Lung (tissue), 12 donors: Measurements from ENCODE around the gene DERA. TPM values are rescaled to one million over a fixed set of nuclear protein-coding genes. Genes with fewer than 3 reads are reported as not detected.

Experiments
- ATAC-seq: fragments of 200-7000 bp; cut with Tn5 transposase; one replicate; pipeline ENCODE4 v1.9.1; 2020; ENCODE audit warnings: moderate number of reproducible peaks; ENCODE audit not compliant: insufficient read depth, low FRiP score
- DNase-seq, 3 donors: peaks; one replicate each; pipeline ENCODE4 v3.0.0-alpha.2; 2013 to 2017
- H3K27ac ChIP-seq, 2 donors: one replicate each; pipeline ENCODE4 v1.5.1; 2013; ENCODE audit warnings: mild to moderate bottlenecking in 2 of 2, moderate library complexity in 2 of 2, control low read depth in 1 of 2, inconsistent platforms in 1 of 2, low read depth in 1 of 2, low read length in 1 of 2
- H3K27me3 ChIP-seq, 3 donors: one replicate each; pipeline ENCODE4 v1.5.1; 2013; ENCODE audit warnings: low read length in 2 of 3; ENCODE audit not compliant: control insufficient read depth in 3 of 3, insufficient read depth in 3 of 3
- H3K36me3 ChIP-seq, 4 donors: one replicate each; pipeline ENCODE4 v1.5.1; 2013; ENCODE audit warnings: low read length in 4 of 4, mild to moderate bottlenecking in 1 of 4, moderate library complexity in 1 of 4; ENCODE audit not compliant: control insufficient read depth in 4 of 4, insufficient read depth in 4 of 4
- H3K4me1 ChIP-seq, 5 donors: one replicate each; pipeline ENCODE4 v1.5.1; 2013; ENCODE audit warnings: low read length in 5 of 5, mild to moderate bottlenecking in 2 of 5, moderate library complexity in 1 of 5; ENCODE audit not compliant: control insufficient read depth in 5 of 5, insufficient read depth in 5 of 5
- H3K4me3 ChIP-seq: one replicate; pipeline ENCODE4 v1.5.1; 2013; ENCODE audit warnings: mild to moderate bottlenecking, control low read depth, moderate library complexity
- H3K9ac ChIP-seq, 2 donors: one replicate each; pipeline ENCODE4 v1.5.1; 2013; ENCODE audit warnings: low read length in 2 of 2, control low read depth in 1 of 2; ENCODE audit not compliant: insufficient read depth in 1 of 2
- H3K9me3 ChIP-seq, 4 donors: one replicate each; pipeline ENCODE4 v1.5.1; 2013; ENCODE audit warnings: low read length in 3 of 4, mild to moderate bottlenecking in 1 of 4, moderate library complexity in 1 of 4; ENCODE audit not compliant: control insufficient read depth in 4 of 4, insufficient read depth in 3 of 4
- WGBS, 2 donors: extraction: QIAGEN DNeasy Blood & Tissue Kit; methylation state at CpG; one replicate each; pipeline ENCODE4 v1.1.7; 2013; 5-methylcytosine and 5-hydroxymethylcytosine counted together
- polyA plus RNA-seq, 2 donors: library from polyadenylated mRNA; stranded (reverse); fragments of 200-250 nt; gene quantifications; one replicate each; pipeline ENCODE4 v1.2.1, GENCODE V29; 2013
- total RNA-seq, 2 donors: library from RNA; depleted of rRNA in 1 of 2; stranded (reverse); fragments of >200 nt in 1 of 2; gene quantifications; one replicate each; pipeline ENCODE4 v1.2.1, GENCODE V29; 2014 to 2021
- TF ChIP-seq, protein P1 (sequence below): IDR thresholded peaks from 2 replicates; pipeline ENCODE4 v1.5.1; 2012; ENCODE audit warnings: mild to moderate bottlenecking; ENCODE audit errors: control extremely low read depth, extremely low read depth
- donor health status: control.
- donor health status: control.
- donor health status: Bipolar disorder and iron deficiency.
- donor health status: healthy.
- donor health status: DM: yes; HTN: yes; CAD: no.

DERA gene
- total and polyA plus RNA-seq, 4 donors = 31.0 to 44.2 (median 34.8) TPM

DNA sequence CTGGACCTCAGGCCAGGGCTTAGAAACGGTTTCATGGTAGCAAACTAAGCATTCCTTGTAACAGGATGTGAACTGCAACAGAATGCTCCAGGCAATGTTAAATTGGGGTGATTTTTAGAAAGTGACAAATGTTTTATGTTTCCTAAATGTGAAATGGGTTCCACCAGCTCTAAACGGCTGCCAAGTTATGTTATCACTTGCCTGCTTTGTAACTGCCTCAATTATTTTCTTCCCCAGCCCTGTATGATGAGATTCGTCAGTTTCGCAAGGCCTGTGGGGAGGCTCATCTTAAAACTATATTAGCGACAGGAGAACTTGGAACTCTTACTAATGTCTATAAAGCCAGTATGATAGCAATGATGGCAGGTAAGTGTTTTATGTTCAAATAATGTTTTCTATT is 70.9 kb downstream of the DERA start:
- TF ChIP-seq, protein P1, sequence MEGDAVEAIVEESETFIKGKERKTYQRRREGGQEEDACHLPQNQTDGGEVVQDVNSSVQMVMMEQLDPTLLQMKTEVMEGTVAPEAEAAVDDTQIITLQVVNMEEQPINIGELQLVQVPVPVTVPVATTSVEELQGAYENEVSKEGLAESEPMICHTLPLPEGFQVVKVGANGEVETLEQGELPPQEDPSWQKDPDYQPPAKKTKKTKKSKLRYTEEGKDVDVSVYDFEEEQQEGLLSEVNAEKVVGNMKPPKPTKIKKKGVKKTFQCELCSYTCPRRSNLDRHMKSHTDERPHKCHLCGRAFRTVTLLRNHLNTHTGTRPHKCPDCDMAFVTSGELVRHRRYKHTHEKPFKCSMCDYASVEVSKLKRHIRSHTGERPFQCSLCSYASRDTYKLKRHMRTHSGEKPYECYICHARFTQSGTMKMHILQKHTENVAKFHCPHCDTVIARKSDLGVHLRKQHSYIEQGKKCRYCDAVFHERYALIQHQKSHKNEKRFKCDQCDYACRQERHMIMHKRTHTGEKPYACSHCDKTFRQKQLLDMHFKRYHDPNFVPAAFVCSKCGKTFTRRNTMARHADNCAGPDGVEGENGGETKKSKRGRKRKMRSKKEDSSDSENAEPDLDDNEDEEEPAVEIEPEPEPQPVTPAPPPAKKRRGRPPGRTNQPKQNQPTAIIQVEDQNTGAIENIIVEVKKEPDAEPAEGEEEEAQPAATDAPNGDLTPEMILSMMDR = no peak
- Histone ChIP-seq H3K36me3 (peaks cover 0 to 9% (median 4%) of the 10 kb centered on the region in 4 donors), H3K27me3 (no peaks in the 10 kb centered on the region), H3K4me1 (peaks cover 0 to 27% (median 5%) of the 10 kb centered on the region in 5 donors), H3K4me3 (no peak overlapping the region), H3K9ac (no peak overlapping the region), H3K9me3 (peaks cover 0 to 2% (median 0%) of the 10 kb centered on the region in 4 donors), H3K27ac (no peak overlapping the region)
- 59% methylated on average over 5 of the region's 5 CpGs for WGBS, 2 donors
- DNase-seq (peak in 1 of 3 donors; percentile 40), ATAC-seq (no peak)

DNA sequence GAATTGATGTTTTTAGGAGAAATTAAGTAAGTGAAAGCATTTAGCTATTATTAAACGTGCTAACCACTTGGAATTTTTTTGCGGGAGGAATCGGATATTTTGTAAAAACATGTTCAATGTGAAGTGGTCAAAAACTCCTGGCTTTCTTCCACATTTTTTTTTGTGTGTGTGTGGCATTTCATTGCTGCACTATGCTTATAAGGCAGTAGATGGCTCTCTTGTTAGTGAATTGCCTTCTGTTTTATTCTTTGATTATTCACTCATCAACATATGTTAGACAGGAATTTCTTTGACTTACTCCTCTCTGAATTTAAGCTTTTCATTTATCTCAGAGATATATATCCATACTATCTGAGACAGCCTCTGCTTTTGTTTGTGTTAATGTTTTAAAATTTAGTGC is 71.3 kb downstream of the DERA start:
- Histone ChIP-seq H3K9me3 (peaks cover 0 to 2% (median 0%) of the 10 kb centered on the region in 4 donors), H3K4me3 (no peak overlapping the region), H3K36me3 (peaks cover 0 to 9% (median 1%) of the 10 kb centered on the region in 4 donors), H3K9ac (no peak overlapping the region), H3K27ac (no peak overlapping the region), H3K27me3 (no peaks in the 10 kb centered on the region), H3K4me1 (peaks cover 0 to 27% (median 5%) of the 10 kb centered on the region in 5 donors)
- 44 to 72% methylated on average over 3 of the region's 3 CpGs for WGBS, 2 donors
- ATAC-seq (no peak), DNase-seq (peak in 2 of 3 donors; percentile 69 to 82)
- TF ChIP-seq, protein P1 = no peak

- Histone ChIP-seq H3K4me3 (no peak overlapping the region), H3K9ac (no peak overlapping the region), H3K36me3 (peaks cover 0 to 9% (median 5%) of the 10 kb centered on the region in 4 donors), H3K9me3 (peaks cover 0 to 2% (median 0%) of the 10 kb centered on the region in 4 donors), H3K27me3 (no peaks in the 10 kb centered on the region), H3K4me1 (peaks cover 0 to 26% (median 6%) of the 10 kb centered on the region in 5 donors), H3K27ac (peak overlapping the region in 1 of 2 donors; percentile 33)
- DNase-seq (no peak), ATAC-seq (no peak)
- TF ChIP-seq, protein P1 = no peak
These were observed 71.8 kb downstream of the DERA start for GRCh38 chr12:15982921-15983320.
